Measurements from ENCODE around the gene HOMER3. TPM values are rescaled to one million over a fixed set of nuclear protein-coding genes. Genes with fewer than 3 reads are reported as not detected.
A peak's percentile ranks its signal among the peaks of the same experiment; 100 is the strongest.

The HOMER3 gene
- total RNA-seq, 2 donors from 2014 or later = 0.86 to 1.8 TPM

DNA sequence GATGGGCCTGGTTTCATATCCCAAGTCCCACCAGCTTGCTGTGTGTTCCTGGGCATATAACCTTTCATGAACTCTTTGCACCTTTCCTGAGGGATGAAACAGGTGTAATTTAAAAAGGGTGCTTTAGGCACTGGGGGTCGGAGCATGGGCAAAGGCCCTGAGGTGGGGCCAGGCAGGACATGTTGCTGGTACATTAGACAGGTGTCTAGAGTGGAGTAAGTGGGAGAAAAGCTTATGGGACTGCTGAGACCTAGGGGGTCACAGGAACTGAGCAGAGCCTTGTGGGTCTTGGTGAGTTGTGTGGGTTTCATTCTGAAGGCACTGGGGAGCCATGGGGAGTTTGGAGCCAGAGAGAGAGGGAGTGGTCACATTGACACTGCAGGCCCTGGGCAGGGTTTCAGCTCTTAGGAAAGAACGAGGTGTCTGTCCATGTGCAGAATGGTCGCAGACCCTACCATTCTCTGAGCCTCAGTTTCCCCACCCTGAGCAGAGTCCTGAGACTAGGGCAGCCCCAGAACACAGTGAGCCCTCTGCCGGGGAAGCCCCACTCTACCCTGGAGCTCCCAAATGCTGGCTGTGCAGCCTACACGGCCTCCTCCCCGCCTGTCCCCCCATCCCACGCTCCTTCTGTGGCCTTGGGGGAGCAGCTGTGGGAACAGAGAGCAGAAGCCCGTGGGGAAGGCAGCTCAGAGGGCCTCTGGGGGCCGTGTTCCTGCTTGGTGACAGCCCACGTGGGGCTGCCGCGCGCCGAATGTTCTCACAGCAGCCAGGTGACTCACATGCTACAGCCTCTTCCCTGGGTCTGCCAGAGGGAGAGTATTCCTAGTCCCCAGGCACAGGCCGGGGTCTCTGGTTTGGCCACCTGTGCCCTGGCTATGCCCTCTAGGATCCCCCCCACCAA is 7.3 kb upstream of the HOMER3 start:
- no peak overlapping the region for H3K4me3 Mint-ChIP-seq
- ATAC-seq (replicated peaks in 1 of 2) = no peak

DNA sequence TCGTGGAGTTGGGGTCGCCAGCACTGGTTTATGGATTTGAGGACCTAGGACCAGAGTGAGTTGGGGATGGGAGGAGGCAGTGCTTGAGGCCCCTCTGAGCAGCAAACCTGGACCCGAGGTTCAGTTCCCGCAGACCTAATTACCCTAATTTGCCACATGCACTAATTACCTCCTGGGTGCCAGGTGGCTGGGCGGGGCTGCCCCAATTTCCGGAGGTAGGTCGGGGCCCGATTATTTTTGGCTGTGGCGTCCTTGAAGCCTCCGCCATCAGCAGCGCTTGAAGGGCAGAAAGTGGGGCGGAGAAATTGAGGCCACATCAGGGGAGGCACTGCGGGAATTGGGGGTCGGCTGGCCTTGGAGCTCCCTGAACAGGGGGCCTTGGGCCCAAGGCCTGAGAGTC is 5.9 kb upstream of the HOMER3 start:
- ATAC-seq (replicated peaks in 1 of 2) (no peak), DNase-seq (no peak)
- Mint-ChIP-seq H3K36me3 (ENCODE audit: insufficient read depth in 2 of 2) (no peaks in the 10 kb centered on the region), H3K4me3 (no peak overlapping the region), H3K4me1 (ENCODE audit: low read depth) (no peaks in the 10 kb centered on the region), H3K27me3 (ENCODE audit: low read depth) (peaks cover 9% of the 10 kb centered on the region), H3K27ac (no peak overlapping the region), H3K9me3 (no peaks in the 10 kb centered on the region)

More for the DNA sequence above, 7.3 kb upstream of the HOMER3 start:
- no peak for DNase-seq
- Mint-ChIP-seq H3K4me1 (ENCODE audit: low read depth) (no peaks in the 10 kb centered on the region), H3K9me3 (no peaks in the 10 kb centered on the region), H3K27me3 (ENCODE audit: low read depth) (no peaks in the 10 kb centered on the region), H3K27ac (no peak overlapping the region), H3K36me3 (ENCODE audit: insufficient read depth in 2 of 2) (no peaks in the 10 kb centered on the region)

DNA sequence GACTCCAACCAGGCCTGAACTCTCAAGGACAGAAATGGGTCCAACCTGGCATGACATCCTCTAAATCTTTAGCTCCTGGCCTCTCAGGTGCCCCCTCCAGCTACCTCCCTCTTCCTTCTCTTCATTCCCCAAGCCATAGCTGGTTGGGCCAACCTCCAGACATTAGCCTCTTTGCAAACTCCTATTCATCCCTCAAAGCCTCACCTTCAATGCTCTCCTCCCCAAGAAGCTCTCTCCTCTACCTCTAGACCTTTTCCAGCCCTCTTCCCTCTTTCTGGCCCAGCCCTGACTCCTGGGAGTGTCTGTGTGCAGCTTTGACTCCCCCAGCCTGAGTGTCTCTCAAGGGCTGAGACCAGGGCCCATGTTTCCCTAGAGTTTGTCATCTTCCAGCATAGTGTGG is 5.3 kb upstream of the HOMER3 start:
- no peaks in the 10 kb centered on the region for H3K4me1 Mint-ChIP-seq (ENCODE audit: low read depth)
- H3K4me3 Mint-ChIP-seq = no peak overlapping the region
- H3K27me3 Mint-ChIP-seq (ENCODE audit: low read depth) = peaks cover 13% of the 10 kb centered on the region
- H3K36me3 Mint-ChIP-seq (ENCODE audit: insufficient read depth in 2 of 2) = no peaks in the 10 kb centered on the region
- no peak overlapping the region for H3K27ac Mint-ChIP-seq
- no peak for ATAC-seq (replicated peaks in 1 of 2)
- no peaks in the 10 kb centered on the region for H3K9me3 Mint-ChIP-seq
- no peak for DNase-seq

DNA sequence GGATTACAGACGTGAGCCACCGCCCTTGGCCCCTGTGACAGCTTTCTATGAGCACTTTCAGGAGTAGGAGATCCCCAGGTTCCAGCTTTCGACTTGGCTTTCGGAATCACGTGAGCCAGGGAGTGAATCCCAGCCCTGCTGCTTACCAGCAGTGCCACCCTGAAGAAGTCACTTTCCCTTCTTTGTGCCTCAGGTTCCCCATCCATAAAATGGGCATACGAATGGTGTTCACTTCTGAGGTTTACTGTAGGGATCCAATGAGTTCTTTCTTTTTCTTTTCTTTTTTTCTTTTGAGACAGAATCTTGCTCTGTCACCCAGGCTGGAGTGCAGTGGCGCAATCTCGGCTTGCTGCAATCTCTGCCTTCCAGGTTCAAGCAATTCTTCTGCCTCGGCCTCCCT is 4.3 kb upstream of the HOMER3 start:
- Mint-ChIP-seq H3K27ac (no peak overlapping the region), H3K4me3 (no peak overlapping the region), H3K27me3 (ENCODE audit: low read depth) (peaks cover 15% of the 10 kb centered on the region), H3K4me1 (ENCODE audit: low read depth) (peaks cover 4% of the 10 kb centered on the region), H3K9me3 (no peaks in the 10 kb centered on the region), H3K36me3 (ENCODE audit: insufficient read depth in 2 of 2) (no peaks in the 10 kb centered on the region)
- ATAC-seq (replicated peaks in 1 of 2) (no peak), DNase-seq (no peak)

DNA sequence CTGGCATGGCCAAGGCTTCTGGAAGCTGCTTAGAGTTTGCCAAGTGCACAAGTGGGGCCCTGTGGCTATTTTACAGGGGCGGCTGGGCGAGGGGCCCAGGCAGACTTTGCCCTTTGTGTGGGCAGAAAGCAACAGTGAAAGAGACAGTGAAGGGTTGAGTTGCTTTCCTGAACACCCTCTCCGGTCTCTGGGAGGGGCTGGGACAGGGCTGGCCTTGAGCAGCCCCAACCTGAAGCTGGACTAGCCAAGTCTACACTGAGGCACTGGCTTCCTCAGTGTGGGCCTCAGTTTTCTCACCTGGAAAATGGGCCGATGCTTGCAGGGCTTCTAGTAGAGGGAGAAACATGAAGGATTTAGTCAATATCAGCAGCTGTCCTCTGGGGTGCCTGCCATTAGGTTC is 2.4 kb upstream of the HOMER3 start:
- Mint-ChIP-seq H3K36me3 (ENCODE audit: insufficient read depth in 2 of 2) (no peaks in the 10 kb centered on the region), H3K27ac (no peak overlapping the region), H3K9me3 (no peaks in the 10 kb centered on the region), H3K4me1 (ENCODE audit: low read depth) (peaks cover 10% of the 10 kb centered on the region), H3K4me3 (no peak overlapping the region), H3K27me3 (ENCODE audit: low read depth) (peaks cover 27% of the 10 kb centered on the region)
- DNase-seq (no peak), ATAC-seq (replicated peaks in 1 of 2) (no peak)

DNA sequence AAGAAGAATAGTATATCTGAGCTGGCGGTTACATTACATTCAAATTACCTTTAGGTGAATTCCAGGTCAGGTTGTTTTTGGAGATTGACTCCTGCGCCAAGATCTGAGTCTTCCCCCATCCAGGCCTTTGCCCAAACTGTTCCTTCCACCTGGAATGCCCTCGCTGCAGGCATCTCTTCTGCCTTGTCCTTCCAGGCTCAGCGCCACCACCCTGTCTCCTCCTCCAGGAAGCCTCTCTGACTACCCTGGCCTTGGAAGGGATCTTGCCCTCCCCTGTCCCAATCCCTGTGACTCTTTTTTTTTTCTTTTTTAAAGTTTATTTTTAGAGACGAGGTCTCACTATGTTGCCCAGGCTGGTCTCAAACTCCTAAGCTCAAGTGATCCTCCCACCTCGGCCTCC is 1.7 kb upstream of the HOMER3 start:
- ATAC-seq (replicated peaks in 1 of 2) (no peak), DNase-seq (no peak)
- no peaks in the 10 kb centered on the region for H3K36me3 Mint-ChIP-seq (ENCODE audit: insufficient read depth in 2 of 2)
- H3K9me3 Mint-ChIP-seq = no peaks in the 10 kb centered on the region
- peak overlapping the region in 1 of 2 donors; percentile 57 for H3K4me3 Mint-ChIP-seq
- peaks cover 10% of the 10 kb centered on the region for H3K4me1 Mint-ChIP-seq (ENCODE audit: low read depth)
- peaks cover 27% of the 10 kb centered on the region for H3K27me3 Mint-ChIP-seq (ENCODE audit: low read depth)
- H3K27ac Mint-ChIP-seq = no peak overlapping the region

DNA sequence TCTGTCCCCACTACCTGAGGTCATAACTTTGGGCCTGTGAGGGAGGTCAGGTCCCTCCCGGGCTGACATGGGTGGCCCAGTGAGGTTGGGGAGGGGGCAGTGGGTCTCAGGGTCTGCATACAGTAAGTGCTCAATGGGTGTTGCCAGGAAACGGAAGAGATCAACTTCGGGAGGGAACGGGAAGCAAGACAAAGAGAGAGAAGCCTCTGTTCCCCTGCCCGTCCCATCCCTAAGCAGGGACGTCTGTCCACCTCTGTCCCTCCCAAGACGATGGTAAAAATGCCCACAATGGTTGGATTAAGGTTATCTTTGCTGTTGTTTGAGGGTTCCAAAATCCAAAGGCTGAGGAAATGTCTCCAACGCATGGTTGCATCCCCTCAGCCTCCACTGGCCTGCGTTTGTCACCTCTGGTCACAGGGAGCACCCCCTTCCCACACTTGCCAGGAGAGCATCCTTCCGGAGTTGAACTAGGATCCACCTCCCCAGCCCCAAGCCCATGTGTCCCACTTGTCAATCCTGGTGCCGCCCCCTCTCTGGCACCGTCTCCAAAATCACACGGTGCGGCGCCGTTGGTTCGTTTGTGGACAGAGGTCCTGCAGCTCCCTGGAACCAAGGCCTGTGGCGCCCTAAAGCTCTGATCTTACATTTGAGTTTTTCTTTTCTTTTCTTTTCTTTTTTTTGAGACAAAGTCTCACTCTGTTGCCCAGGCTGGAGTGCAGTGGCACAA is 774 bp upstream of the HOMER3 start:
- Mint-ChIP-seq H3K27me3 (ENCODE audit: low read depth) (peaks cover 27% of the 10 kb centered on the region), H3K4me1 (ENCODE audit: low read depth) (peaks cover 10% of the 10 kb centered on the region), H3K9me3 (no peaks in the 10 kb centered on the region), H3K27ac (no peak overlapping the region), H3K4me3 (peak overlapping the region; percentile 47 to 59), H3K36me3 (ENCODE audit: insufficient read depth in 2 of 2) (no peaks in the 10 kb centered on the region)
- ATAC-seq (replicated peaks in 1 of 2) (no peak), DNase-seq (no peak)

DNA sequence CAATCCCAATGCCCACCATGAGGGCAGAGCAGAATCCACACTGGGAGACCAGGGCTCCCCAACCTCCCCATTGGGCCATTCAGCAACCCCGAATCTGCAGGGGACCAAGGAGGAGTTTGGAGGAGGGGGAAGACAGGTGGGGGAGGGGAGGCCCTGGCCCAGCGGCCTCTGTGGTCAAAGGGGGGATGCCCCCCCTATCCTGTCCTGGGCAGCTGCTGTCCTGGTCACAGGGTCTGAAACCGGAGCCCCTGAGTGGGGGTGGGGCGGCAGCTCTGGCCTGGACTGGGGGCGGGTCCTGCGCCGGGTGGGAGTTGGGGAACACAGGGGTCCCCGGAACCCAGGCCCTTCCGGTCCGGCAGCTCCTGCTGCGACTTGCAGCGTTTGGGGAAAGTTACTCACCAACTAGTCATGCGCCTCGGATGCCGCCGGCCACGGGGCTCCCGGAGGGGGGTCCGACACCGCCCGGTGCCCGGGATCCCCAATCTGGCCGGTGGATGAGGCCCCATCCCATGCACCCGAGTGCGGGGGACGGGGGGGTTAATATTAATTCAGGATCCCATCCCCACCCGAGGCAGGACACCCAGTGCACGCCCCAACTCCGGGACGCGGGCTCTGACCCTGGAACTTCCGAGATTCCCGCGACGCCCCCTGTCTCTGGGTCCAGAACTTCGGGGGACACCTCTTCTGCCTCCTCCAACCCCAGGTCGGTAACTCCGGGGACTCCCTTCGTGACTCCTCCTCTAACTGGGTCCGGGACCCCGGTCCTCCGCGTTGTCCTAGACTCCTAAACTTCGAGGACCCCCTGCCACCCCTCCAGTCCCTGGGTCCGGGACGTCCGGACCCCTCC is 872 bp downstream of the HOMER3 start:
- no peaks in the 10 kb centered on the region for H3K36me3 Mint-ChIP-seq (ENCODE audit: insufficient read depth in 2 of 2)
- no peak overlapping the region for H3K27ac Mint-ChIP-seq
- ATAC-seq (replicated peaks in 1 of 2) (peak in 1 of 2 donors; percentile 42), DNase-seq (peak; percentile 29 to 32)
- H3K4me1 Mint-ChIP-seq (ENCODE audit: low read depth) = peaks cover 10% of the 10 kb centered on the region
- peak overlapping the region; percentile 79 to 80 for H3K4me3 Mint-ChIP-seq
- H3K27me3 Mint-ChIP-seq (ENCODE audit: low read depth) = peaks cover 27% of the 10 kb centered on the region
- no peaks in the 10 kb centered on the region for H3K9me3 Mint-ChIP-seq

DNA sequence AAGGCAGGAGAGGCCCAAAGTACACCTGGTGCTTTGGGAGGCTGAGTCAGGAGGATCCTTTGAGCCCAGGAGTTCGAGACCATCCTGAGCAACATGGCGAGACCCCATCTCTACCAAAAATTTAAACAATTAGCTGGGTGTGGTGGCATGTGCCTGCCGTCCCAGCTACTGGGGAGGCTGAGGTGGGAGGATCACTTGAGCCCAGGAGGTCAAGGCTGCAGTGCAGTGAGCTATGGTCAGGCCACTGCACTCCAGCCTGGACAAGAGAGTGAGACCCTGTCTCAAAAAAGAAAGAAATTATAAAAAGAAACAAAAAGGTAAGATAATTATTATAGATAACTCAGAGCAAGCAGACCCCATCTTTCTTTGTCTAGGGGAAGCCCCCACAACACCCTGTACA is 1.9 kb downstream of the HOMER3 start:
- no peaks in the 10 kb centered on the region for H3K36me3 Mint-ChIP-seq (ENCODE audit: insufficient read depth in 2 of 2)
- ATAC-seq (replicated peaks in 1 of 2) = no peak
- DNase-seq = no peak
- H3K4me1 Mint-ChIP-seq (ENCODE audit: low read depth) = peaks cover 10% of the 10 kb centered on the region
- H3K4me3 Mint-ChIP-seq = peak overlapping the region; percentile 33 to 73
- H3K27ac Mint-ChIP-seq = no peak overlapping the region
- H3K27me3 Mint-ChIP-seq (ENCODE audit: low read depth) = peaks cover 31% of the 10 kb centered on the region
- no peaks in the 10 kb centered on the region for H3K9me3 Mint-ChIP-seq

DNA sequence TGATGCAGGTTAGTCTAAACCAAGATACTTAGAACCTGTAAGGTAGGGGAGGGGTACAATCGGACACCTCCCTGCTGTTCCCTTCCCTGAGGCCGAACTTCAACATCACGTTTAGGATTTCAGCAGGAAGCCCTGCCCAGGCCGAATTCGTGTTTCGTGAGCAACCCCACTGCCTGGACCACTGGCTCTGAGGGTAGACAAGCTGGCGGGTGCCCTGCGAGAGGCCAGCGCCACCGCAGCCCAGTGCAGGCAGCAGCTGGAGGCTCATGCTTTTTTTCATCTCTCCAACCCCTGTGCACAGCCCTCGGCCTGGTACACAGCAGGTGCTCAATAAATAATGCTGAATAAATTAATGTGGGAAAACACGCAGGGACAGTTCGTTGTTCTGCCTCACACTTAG is 7.7 kb downstream of the HOMER3 start:
- peaks cover 11% of the 10 kb centered on the region for H3K27me3 Mint-ChIP-seq (ENCODE audit: low read depth)
- H3K9me3 Mint-ChIP-seq = no peaks in the 10 kb centered on the region
- DNase-seq (no peak), ATAC-seq (replicated peaks in 1 of 2) (no peak)
- H3K4me3 Mint-ChIP-seq = peak overlapping the region in 1 of 2 donors; percentile 91
- no peaks in the 10 kb centered on the region for H3K36me3 Mint-ChIP-seq (ENCODE audit: insufficient read depth in 2 of 2)
- no peak overlapping the region for H3K27ac Mint-ChIP-seq
- peaks cover 5% of the 10 kb centered on the region for H3K4me1 Mint-ChIP-seq (ENCODE audit: low read depth)

DNA sequence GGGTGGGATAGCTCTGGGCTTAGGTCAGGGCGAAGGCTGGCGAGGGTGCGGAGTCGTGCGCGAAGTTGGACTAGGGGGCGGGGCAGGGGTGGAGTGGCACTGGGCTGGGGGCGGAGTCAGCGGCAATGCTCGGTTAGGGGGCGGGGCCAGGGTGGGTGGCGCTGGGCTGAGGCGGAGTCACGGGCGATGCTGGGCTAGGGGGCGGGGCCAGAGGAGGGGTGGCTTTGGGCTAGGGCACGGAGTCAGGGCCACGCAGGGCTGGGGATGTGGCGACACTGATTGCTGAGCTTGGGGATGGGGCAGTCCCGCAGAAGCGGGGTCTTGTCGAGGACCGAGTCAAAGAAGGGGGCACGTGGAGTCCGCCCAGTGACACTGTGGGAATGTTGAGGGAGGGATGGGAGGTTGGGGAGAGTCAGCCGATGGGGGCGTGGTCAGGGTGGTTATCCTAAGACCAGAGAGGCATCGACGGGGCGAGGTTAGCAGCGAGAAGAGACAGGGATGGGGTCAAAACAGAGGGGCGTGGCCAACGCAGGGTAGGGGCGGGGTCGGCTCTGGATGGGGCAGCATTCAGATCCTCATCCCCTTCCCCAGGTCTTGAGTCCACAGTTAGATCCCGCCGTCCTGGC is 8.7 kb downstream of the HOMER3 start:
- Mint-ChIP-seq H3K4me1 (ENCODE audit: low read depth) (peaks cover 5% of the 10 kb centered on the region), H3K27me3 (ENCODE audit: low read depth) (peaks cover 11% of the 10 kb centered on the region), H3K4me3 (peak overlapping the region; percentile 87 to 91), H3K9me3 (no peaks in the 10 kb centered on the region), H3K27ac (no peak overlapping the region), H3K36me3 (ENCODE audit: insufficient read depth in 2 of 2) (no peaks in the 10 kb centered on the region)
- DNase-seq = peak; percentile 87 to 89
- ATAC-seq (replicated peaks in 1 of 2) = peak; percentile 95

DNA sequence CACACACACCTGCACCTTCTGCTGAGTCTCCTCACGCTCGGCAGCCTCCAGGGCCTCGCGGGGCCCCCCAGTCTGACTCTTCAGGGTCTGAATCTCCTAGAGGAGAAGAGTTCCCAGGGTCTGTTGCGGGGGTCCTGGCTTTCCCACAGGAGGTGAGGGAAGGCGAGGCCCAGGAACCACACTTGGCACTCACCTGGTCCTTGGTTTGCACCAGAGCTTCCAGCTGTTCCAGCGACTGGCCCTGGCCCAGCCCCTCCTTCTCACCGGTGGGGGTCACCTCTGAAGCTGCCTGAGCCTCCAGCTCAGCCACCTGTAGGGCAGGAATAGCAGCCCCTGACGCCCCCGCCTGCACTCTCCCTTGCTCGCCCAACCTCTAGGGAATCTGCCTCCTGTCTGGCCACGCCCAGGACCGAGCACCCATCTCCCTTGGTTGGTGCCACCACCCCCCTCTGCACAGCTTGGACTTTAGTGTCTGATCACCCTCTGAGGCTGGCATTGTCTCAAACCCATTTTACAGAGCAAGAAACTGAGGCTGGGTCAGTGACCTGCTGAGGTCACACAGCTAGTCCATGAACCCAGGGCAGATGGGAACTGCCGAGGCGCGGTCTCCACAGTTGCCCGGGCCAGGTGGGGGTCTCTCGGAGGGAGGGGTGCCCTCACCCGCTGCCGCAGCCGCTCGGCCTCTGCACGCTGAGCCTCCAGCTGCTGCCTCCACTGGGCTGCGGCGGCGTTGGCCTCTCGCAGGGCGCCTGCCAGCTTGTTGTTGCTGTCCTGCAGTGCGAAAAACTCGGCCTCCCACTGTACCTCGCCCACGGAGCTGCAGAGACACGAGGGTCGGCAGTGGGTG is 9.5 kb downstream of the HOMER3 start:
- no peak for DNase-seq
- no peak for ATAC-seq (replicated peaks in 1 of 2)
- H3K4me3 Mint-ChIP-seq = peak overlapping the region in 1 of 2 donors; percentile 91
- H3K4me1 Mint-ChIP-seq (ENCODE audit: low read depth) = peaks cover 5% of the 10 kb centered on the region
- H3K9me3 Mint-ChIP-seq = no peaks in the 10 kb centered on the region
- peaks cover 11% of the 10 kb centered on the region for H3K27me3 Mint-ChIP-seq (ENCODE audit: low read depth)
- no peaks in the 10 kb centered on the region for H3K36me3 Mint-ChIP-seq (ENCODE audit: insufficient read depth in 2 of 2)
- no peak overlapping the region for H3K27ac Mint-ChIP-seq
